ENCODE measurements around the gene FILIP1. TPM values are rescaled to one million over a fixed set of nuclear protein-coding genes. Genes with fewer than 3 reads are reported as not detected.

Gene FILIP1
- total RNA-seq, 4 donors from 2014 or later, result 0.08 to 2.3 (median 0.25) TPM

DNA sequence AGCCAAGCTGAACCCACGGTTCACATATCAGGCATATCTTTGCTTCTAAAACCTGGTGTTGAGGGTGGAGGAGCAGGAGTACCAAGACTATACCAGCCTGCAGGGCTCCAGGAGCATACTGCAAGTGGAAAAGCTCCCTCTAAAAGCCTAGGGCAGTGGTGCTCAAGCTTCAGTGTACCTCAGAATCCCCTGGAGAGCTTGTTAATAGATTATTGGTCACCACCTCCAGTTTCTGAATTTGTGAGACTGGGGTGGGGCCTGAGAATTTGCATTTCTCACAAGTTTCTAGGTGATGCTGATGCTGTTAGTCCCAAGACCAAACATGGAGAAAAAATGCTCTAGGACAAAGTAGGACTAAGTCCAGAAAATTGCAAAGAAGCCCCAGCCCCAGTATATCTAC lies 65.4 kb downstream of the FILIP1 start:
- H3K27me3 ChIP-seq, result no peaks in the 10 kb centered on the region
- H3K36me3 ChIP-seq, result no peaks in the 10 kb centered on the region
- H3K9me3 ChIP-seq, result no peaks in the 10 kb centered on the region
- H3K4me3 ChIP-seq, result no peak overlapping the region
- WGBS, result 41% methylated on average over 1 of the region's 1 CpG
- no peaks in the 10 kb centered on the region for H3K4me1 ChIP-seq
- TF ChIP-seq POLR2AphosphoS5 (IDR thresholded peaks at IDR 0.05) (no peak), POLR2A (IDR thresholded peaks at IDR 0.05) (no peak), EP300 (IDR thresholded peaks at IDR 0.05) (no peak)
- TF ChIP-seq, protein P1, sequence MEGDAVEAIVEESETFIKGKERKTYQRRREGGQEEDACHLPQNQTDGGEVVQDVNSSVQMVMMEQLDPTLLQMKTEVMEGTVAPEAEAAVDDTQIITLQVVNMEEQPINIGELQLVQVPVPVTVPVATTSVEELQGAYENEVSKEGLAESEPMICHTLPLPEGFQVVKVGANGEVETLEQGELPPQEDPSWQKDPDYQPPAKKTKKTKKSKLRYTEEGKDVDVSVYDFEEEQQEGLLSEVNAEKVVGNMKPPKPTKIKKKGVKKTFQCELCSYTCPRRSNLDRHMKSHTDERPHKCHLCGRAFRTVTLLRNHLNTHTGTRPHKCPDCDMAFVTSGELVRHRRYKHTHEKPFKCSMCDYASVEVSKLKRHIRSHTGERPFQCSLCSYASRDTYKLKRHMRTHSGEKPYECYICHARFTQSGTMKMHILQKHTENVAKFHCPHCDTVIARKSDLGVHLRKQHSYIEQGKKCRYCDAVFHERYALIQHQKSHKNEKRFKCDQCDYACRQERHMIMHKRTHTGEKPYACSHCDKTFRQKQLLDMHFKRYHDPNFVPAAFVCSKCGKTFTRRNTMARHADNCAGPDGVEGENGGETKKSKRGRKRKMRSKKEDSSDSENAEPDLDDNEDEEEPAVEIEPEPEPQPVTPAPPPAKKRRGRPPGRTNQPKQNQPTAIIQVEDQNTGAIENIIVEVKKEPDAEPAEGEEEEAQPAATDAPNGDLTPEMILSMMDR (IDR thresholded peaks at IDR 0.05), result no peak
- DNase-seq (ENCODE audit: low spot score in 2 of 2), result no peak
- H3K27ac ChIP-seq, result no peak overlapping the region

- TF ChIP-seq POLR2AphosphoS5 (IDR thresholded peaks at IDR 0.05), result no peak
- H3K27ac ChIP-seq, result no peak overlapping the region
- no peak for DNase-seq (ENCODE audit: low spot score in 2 of 2)
- no peaks in the 10 kb centered on the region for H3K4me1 ChIP-seq
- no peaks in the 10 kb centered on the region for H3K36me3 ChIP-seq
- WGBS, result 92% methylated on average over 2 of the region's 2 CpGs
- no peak overlapping the region for H3K4me3 ChIP-seq
- H3K9me3 ChIP-seq, result no peaks in the 10 kb centered on the region
- no peaks in the 10 kb centered on the region for H3K27me3 ChIP-seq
Observed at GRCh38 chr6:75427329-75427728, 66.3 kb downstream of the FILIP1 start.

DNA sequence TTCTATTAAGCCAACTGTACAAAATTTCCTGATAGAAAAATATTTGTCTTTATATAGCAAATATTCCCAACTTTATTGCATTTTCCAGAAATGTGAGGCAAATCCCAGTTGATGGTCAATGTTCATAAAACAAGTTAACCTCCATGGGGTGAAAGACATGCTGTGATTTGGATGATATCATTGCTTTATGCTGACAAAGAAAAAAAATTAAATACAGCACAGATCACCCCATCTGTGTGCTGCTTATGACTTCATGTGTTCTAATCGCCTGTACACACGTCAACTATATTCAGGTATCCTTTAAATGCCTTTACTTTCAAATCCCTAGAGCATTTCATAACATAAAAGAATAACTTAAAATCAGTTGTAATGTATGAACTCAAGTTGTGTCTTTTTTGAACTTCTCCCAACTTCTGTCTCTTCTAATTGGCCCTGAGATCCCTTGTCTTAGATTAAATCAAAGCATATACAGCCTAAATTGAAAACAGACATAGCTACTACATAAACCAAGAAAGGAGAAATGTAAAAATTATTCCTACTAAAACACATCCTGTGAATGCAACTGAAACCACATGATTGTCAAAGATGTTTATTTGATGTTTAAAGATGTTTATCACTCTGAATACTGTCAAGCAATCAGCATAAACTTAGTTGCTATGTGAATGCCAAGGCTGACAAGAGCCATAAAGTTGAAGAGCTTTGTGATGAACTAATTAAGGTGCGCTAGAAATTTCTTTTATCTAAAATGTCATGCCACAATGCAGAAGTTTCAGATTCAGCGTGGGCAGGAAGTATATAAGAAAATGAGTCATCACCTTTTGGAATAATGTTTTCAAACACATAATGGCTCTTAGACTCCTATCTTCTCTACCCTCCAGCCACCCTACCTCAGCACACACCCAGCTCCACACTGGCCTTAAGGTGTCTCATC lies 68.7 kb downstream of the FILIP1 start:
- 51% methylated on average over 4 of the region's 4 CpGs for WGBS
- no peaks in the 10 kb centered on the region for H3K27me3 ChIP-seq
- H3K9me3 ChIP-seq, result no peaks in the 10 kb centered on the region
- H3K27ac ChIP-seq, result no peak overlapping the region
- H3K4me3 ChIP-seq, result no peak overlapping the region
- TF ChIP-seq EP300 (IDR thresholded peaks at IDR 0.05) (no peak), POLR2A (IDR thresholded peaks at IDR 0.05) (no peak), POLR2AphosphoS5 (IDR thresholded peaks at IDR 0.05) (no peak)
- TF ChIP-seq, protein P1 (IDR thresholded peaks at IDR 0.05), result no peak
- no peaks in the 10 kb centered on the region for H3K4me1 ChIP-seq
- DNase-seq (ENCODE audit: low spot score in 2 of 2), result no peak
- no peaks in the 10 kb centered on the region for H3K36me3 ChIP-seq

GRCh38 chr6:75423386-75423785 lies 70.2 kb downstream of the FILIP1 start:
- H3K36me3 ChIP-seq, result no peaks in the 10 kb centered on the region
- no peak for TF ChIP-seq EP300 (IDR thresholded peaks at IDR 0.05)
- TF ChIP-seq, protein P1 (IDR thresholded peaks at IDR 0.05), result no peak
- TF ChIP-seq POLR2AphosphoS5 (IDR thresholded peaks at IDR 0.05), result no peak
- no peak for TF ChIP-seq POLR2A (IDR thresholded peaks at IDR 0.05)
- H3K4me3 ChIP-seq, result no peak overlapping the region
- H3K27me3 ChIP-seq, result no peaks in the 10 kb centered on the region
- no peak for DNase-seq (ENCODE audit: low spot score in 2 of 2)
- 93% methylated on average over 8 of the region's 8 CpGs for WGBS
- no peak overlapping the region for H3K27ac ChIP-seq
- no peaks in the 10 kb centered on the region for H3K9me3 ChIP-seq
- peaks cover 1% of the 10 kb centered on the region for H3K4me1 ChIP-seq

DNA sequence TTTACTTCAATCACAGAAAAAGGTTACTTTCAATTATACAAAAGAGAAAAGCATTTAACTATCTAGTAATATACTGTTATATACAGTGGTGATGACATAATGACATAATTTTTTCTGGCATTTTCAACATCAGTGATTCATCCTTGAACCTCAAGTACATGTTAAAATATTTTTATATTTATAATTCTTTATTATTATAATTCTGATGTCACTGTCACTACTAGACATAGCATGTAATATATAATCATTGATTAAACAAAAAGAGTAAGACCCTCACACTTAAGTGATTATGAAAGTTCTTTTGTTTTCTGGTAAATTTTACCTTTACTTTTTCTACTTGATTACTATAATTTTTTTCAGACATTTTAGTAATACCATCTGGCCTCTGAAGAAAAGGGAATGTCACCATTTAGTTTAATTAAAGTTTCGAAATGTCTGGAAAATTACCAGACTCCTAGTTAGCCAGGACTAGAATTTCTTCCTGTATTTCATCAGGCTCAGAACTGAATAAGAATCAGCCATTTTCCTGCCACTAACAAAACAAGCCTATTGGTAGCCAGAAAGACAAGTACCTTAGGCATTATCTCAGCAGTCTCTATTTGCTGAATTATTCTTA lies 71.5 kb downstream of the FILIP1 start:
- DNase-seq (ENCODE audit: low spot score in 2 of 2), result no peak
- TF ChIP-seq POLR2A (IDR thresholded peaks at IDR 0.05) (no peak), POLR2AphosphoS5 (IDR thresholded peaks at IDR 0.05) (no peak)
- WGBS, result 39% methylated on average over 1 of the region's 1 CpG

DNA sequence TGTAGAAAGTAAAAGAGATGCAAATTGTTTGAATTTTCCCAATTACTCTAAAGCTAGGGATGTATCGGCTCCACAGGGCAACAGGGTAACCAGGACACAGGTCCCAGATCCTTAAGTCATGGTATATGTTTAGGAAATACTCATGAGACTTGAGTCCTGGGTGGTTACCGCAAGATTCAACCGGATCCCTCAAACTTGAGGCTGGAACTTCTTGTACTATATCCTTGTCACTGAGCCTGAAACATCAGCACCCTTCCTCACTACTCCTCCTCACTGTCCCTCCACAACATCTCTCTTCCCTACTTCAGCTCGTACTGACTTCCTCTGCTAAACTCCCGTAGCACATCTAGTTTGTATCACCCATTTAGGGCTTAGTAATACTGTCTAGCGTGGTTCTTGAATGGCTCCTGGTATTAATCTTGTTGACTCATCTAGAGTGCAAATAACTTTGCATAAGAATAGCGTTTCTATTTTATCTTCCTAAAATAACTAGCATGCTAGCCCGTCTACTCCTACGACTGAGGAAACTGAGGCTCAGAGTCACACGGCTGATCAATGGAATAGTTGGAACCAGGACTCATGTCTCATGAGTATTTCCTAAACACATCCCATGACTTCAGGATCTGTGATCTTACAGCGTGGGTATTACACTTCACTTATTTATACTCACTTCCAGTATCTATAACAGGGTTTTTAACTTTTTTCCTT lies 72.1 kb downstream of the FILIP1 start:
- no peaks in the 10 kb centered on the region for H3K36me3 ChIP-seq
- TF ChIP-seq POLR2AphosphoS5 (IDR thresholded peaks at IDR 0.05), result no peak
- TF ChIP-seq EP300 (IDR thresholded peaks at IDR 0.05), result no peak
- TF ChIP-seq, protein P1 (IDR thresholded peaks at IDR 0.05), result no peak
- no peak for TF ChIP-seq POLR2A (IDR thresholded peaks at IDR 0.05)
- no peaks in the 10 kb centered on the region for H3K9me3 ChIP-seq
- H3K4me1 ChIP-seq, result peaks cover 3% of the 10 kb centered on the region
- H3K27ac ChIP-seq, result no peak overlapping the region
- WGBS, result 90% methylated on average over 11 of the region's 11 CpGs
- no peak for DNase-seq (ENCODE audit: low spot score in 2 of 2)
- H3K4me3 ChIP-seq, result no peak overlapping the region
- H3K27me3 ChIP-seq, result no peaks in the 10 kb centered on the region

More for the DNA sequence above, 71.5 kb downstream of the FILIP1 start:
- H3K4me1 ChIP-seq, result peaks cover 3% of the 10 kb centered on the region
- no peaks in the 10 kb centered on the region for H3K27me3 ChIP-seq
- no peaks in the 10 kb centered on the region for H3K36me3 ChIP-seq
- H3K4me3 ChIP-seq, result no peak overlapping the region
- H3K9me3 ChIP-seq, result no peaks in the 10 kb centered on the region
- no peak overlapping the region for H3K27ac ChIP-seq

Data from suprapubic skin (tissue), 4 donors.